Stimulated activated CD8-positive, alpha-beta memory T cell treated with anti-CD3 and anti-CD28 coated beads, Interleukin-7, amount 100 ng/mL, for 4 hours (primary cell): ENCODE measurements around the gene NKRF.
"Not testable (repeated sequence)": the region's sequence is repeated elsewhere in the genome, so short reads cannot be mapped to it uniquely, and the experiment has no call there.

Source experiments
- DNase-seq, 2 donors: peaks; one replicate each; pipeline ENCODE4 v3.0.0-alpha.2; 2020; ENCODE audit warnings: low read depth in 2 of 2

The NKRF gene

GRCh38 chrX:119606280-119607017 is at the start of gene NKRF:
Gene NKRF (minus strand): TSS chrX:119606424.
- DNase-seq, result peak; percentile 81 to 82

GRCh38 chrX:119655125-119655524 is 48.9 kb upstream of the NKRF start:
- peak; percentile 28 to 60 for DNase-seq

GRCh38 chrX:119654112-119654531 is 47.9 kb upstream of the NKRF start:
- no peak for DNase-seq

- no peak for DNase-seq
Observed at GRCh38 chrX:119648421-119648775, 42.2 kb upstream of the NKRF start.

- DNase-seq, result peak; percentile 23 to 36
Observed at GRCh38 chrX:119647552-119648420, 41.6 kb upstream of the NKRF start.

- DNase-seq, result no peak
Observed at GRCh38 chrX:119647089-119647488, 40.9 kb upstream of the NKRF start.

- DNase-seq, result no peak
Observed at GRCh38 chrX:119646515-119646914, 40.3 kb upstream of the NKRF start.

- no peak for DNase-seq
Observed at GRCh38 chrX:119643696-119644095, 37.5 kb upstream of the NKRF start.

- no peak for DNase-seq
Observed at GRCh38 chrX:119640731-119641170, 34.5 kb upstream of the NKRF start.

GRCh38 chrX:119638725-119639471 is 32.7 kb upstream of the NKRF start:
- DNase-seq, result no peak

- not testable (repeated sequence) for DNase-seq
Observed at GRCh38 chrX:119637421-119637820, 31.2 kb upstream of the NKRF start.

- no peak for DNase-seq
Observed at GRCh38 chrX:119636419-119636818, 30.2 kb upstream of the NKRF start.

GRCh38 chrX:119635799-119636198 is 29.6 kb upstream of the NKRF start:
- no peak for DNase-seq

GRCh38 chrX:119635179-119635578 is 29.0 kb upstream of the NKRF start:
- no peak for DNase-seq

- DNase-seq, result no peak
Observed at GRCh38 chrX:119625843-119626242, 19.6 kb upstream of the NKRF start.

- DNase-seq, result no peak
Observed at GRCh38 chrX:119624951-119625668, 18.9 kb upstream of the NKRF start.

GRCh38 chrX:119624417-119624816 is 18.2 kb upstream of the NKRF start:
- no peak for DNase-seq

GRCh38 chrX:119622356-119623232 is 16.4 kb upstream of the NKRF start:
- DNase-seq, result no peak

- no peak for DNase-seq
Observed at GRCh38 chrX:119618439-119618838, 12.2 kb upstream of the NKRF start.

- DNase-seq, result no peak
Observed at GRCh38 chrX:119617517-119618164, 11.4 kb upstream of the NKRF start.
